ENCODE results near the gene P2RY1. TPM values are rescaled to one million over a fixed set of nuclear protein-coding genes. Genes with fewer than 3 reads are reported as not detected.

Gene P2RY1
- polyA plus RNA-seq, 2 donors, result 7.0 to 8.9 TPM

- WGBS, 2 donors, result 46 to 51% methylated on average over 1 of the region's 1 CpG
- no peak overlapping the region for H3K4me3 ChIP-seq (ENCODE audit: low read depth in 1 of 2, low read length in 2 of 2)
- H3K36me3 ChIP-seq (ENCODE audit: control insufficient read depth in 2 of 2, insufficient read depth in 2 of 2, low read length in 1 of 2), result no peaks in the 10 kb centered on the region
- no peaks in the 10 kb centered on the region for H3K27me3 ChIP-seq (ENCODE audit: control insufficient read depth in 1 of 2, insufficient read depth in 2 of 2, low read length in 2 of 2)
- no peaks in the 10 kb centered on the region for H3K4me1 ChIP-seq (ENCODE audit: control insufficient read depth in 2 of 2, insufficient read depth in 2 of 2, low read length in 1 of 2)
- no peaks in the 10 kb centered on the region for H3K9me3 ChIP-seq (ENCODE audit: control insufficient read depth in 2 of 2, insufficient read depth in 1 of 2, low read depth in 1 of 2, low read length in 1 of 2)
- H3K27ac ChIP-seq (ENCODE audit: low read depth in 2 of 2, low read length in 1 of 2), result no peak overlapping the region
Observed at GRCh38 chr3:152885076-152885475, 50.1 kb downstream of the P2RY1 start.
